GM12892 (cell line): Measurements from ENCODE around the gene PTGES3.
A peak's percentile ranks its signal among the peaks of the same experiment; 100 is the strongest.

Source experiments
- DNase-seq: peaks from one replicate; pipeline ENCODE4 v3.0.0; 2011; ENCODE audit not compliant: insufficient read length
- FAIRE-seq: peaks from 2 replicates; lab custom pipeline; 2011; peaks lifted over from hg19 to GRCh38; lab: Jason Lieb, UNC
- POLR2A ChIP-seq: IDR thresholded peaks from 2 replicates; pipeline ENCODE4 v1.6.1; 2011; ENCODE audit warnings: low read depth, low read length, control low read depth
- POLR2AphosphoS5 ChIP-seq: IDR thresholded peaks from 2 replicates; pipeline ENCODE4 v1.6.1; 2011; ENCODE audit warnings: low read depth, low read length, control low read depth
- TAF1 ChIP-seq: IDR thresholded peaks from 2 replicates; pipeline ENCODE4 v1.6.1; 2011; ENCODE audit warnings: low read depth, mild to moderate bottlenecking, control low read depth, low read length, borderline replicate concordance

Gene PTGES3

DNA sequence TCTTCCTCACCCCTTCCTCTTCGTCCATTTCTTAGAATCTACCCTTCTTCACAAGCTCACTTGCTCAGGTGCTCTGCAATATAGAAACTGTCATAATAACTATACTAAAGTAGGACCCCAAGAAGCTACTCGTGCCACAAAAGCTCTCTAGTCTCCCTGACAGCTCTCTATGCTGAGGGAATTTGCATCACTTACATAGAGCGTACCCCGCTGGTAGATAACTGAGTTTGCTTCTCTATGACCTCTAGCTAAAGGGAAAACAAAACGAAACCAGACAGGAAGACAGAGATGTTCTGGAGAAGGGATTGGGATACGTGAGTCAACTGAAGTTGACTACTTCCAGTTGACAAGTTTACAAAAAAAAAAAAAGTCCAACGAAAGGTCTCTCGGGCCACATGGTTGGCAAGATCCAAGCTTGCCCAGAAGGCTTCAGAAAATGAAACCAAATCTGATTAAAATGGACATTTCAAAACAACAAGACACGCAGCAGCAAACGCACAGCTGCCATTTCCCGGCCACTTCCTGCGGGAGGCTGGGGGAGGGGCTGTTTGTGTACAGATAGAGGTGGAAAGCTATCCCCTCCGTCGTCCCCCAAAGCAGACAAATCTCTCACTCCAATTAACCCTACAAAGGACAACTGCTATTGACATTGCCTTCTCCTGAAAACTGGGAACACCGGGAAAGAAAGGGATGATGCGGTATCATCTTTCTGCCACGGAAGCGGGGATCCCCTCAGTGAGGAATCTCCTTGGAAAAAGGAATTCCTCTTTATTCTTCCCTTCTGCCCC lies 59.2 kb downstream of the PTGES3 start:
- no peak for TF ChIP-seq POLR2A
- TF ChIP-seq POLR2AphosphoS5: peak; percentile 17
- DNase-seq (no peak), FAIRE-seq (peak; percentile 64)

DNA sequence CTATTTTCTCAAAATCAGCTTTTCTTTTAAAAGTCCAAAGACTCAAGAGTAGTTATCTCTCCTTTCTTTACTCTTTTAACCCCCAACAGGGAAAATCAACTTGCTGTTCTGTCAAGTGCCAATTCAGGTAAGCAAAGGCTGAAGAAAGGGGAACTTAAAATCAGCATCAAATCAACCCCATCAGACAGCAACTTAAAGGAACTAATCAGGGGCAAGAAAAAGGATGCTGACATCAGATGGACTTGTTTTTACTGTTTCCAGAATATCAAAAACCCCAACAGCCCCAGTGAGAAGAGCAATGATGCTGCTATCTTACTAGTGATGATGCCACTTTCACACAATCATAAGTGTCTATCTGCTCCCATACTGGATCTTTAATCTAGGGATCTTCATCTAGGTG lies 61.4 kb downstream of the PTGES3 start:
- DNase-seq (no peak), FAIRE-seq (no peak)
- TF ChIP-seq TAF1: no peak
- TF ChIP-seq POLR2AphosphoS5: no peak
- no peak for TF ChIP-seq POLR2A

- no peak for DNase-seq
- no peak for TF ChIP-seq POLR2A
- FAIRE-seq: no peak
Observed at GRCh38 chr12:56622535-56622934, 65.5 kb downstream of the PTGES3 start.

GRCh38 chr12:56616925-56617324 lies 71.2 kb downstream of the PTGES3 start:
- DNase-seq (no peak), FAIRE-seq (no peak)
- TF ChIP-seq POLR2AphosphoS5: no peak

DNA sequence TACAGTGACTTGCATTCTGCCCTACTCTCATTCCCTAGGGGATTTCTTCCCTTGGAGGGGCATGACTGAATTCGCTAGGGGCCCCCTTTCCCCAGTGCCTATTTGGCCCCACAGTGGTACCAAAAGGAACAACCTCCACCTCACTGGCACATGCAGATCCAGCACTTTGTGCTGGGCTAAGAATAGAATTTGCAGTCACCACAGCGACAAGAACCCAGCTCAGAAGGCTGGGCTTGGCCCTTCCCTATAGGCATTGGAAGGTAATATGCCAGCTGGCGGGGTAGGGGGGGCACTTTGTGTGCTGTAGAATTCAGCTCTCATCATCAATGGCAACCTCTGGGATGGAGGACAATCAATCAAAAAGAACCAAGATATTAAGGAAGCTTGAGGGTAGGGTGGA lies 71.8 kb downstream of the PTGES3 start:
- FAIRE-seq (no peak), DNase-seq (no peak)
- no peak for TF ChIP-seq TAF1
- TF ChIP-seq POLR2AphosphoS5: no peak
- no peak for TF ChIP-seq POLR2A

- FAIRE-seq (no peak), DNase-seq (no peak)
- TF ChIP-seq POLR2AphosphoS5 (no peak), POLR2A (no peak), TAF1 (no peak)
Observed at GRCh38 chr12:56614627-56615026, 73.5 kb downstream of the PTGES3 start.
